Measurements from ENCODE around the gene BCL11A.
A peak's percentile ranks its signal among the peaks of the same experiment; 100 is the strongest.

BCL11A gene

DNA sequence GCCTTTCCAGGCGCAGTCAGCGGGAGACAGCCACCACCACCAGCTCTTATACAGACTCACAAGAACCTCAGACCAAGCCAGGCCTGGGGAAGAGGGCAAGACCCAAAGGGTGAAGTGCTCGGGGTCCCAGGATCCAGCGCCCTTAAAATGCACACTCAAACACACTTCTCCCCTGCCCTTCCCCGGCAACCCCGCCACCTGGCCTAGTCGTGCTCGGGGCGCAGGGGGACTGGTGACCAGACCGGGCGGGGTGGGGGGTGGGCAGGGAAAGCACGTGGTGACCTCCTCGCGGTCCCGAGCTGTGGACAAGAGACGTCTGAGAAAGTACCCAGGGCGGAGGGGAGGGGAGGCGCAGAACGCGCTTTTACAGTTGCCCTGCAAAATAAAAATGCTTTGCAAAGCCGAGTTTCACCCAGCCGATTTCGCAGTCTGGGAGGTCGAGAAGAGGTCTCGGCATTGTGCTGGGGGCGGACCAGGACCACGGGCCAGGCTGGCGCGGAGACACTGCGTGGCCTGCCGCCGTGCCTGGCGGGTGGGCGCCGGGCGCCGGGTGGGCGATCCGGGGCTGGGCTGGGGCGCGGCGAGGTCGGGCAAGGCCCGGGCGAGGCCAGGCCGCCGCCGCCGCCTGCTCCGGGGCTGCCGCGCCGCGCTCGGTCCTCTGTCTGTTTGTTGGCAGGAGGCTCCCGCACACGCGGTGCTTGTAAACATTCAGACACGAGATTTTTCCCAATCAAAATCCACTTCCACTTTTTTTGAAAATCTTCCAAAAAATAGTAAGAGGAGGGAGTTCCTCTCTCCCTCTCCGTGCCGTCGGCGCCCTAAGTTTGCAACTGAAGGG, 2.0 kb downstream of the BCL11A start:
- Histone ChIP-seq H3K9me3 (ENCODE audit: low read length) (no peaks in the 10 kb centered on the region), H3K4me3 (ENCODE audit: low read depth in 1 of 2, low read length in 2 of 2) (peak overlapping the region; percentile 63 to 81), H3K27me3 (ENCODE audit: control insufficient read depth in 1 of 2, insufficient read depth in 2 of 2, low read length in 2 of 2) (peaks cover 0 to 13% of the 10 kb centered on the region in 2 donors), H3K9ac (ENCODE audit: low read length) (no peak overlapping the region), H3K4me1 (ENCODE audit: insufficient read depth, low read length) (peaks cover 14% of the 10 kb centered on the region), H3K27ac (ENCODE audit: low read depth, low read length) (peak overlapping the region; percentile 89), H3K36me3 (ENCODE audit: insufficient read depth, low read length) (no peaks in the 10 kb centered on the region)

DNA sequence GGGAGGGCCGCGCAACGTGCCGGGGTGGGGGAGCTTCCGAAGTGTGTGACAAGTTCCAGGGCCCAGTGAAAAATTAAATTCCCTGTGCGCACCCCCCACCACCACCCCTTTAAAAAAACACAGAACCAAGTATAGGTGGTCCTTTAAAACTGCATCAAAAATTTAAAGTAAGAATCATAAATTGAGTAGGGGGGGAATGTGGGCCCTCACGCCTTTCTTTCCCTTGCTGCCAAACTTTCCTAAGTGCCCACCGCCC, 2.5 kb downstream of the BCL11A start:
- peaks cover 0 to 11% of the 10 kb centered on the region in 2 donors for H3K27me3 ChIP-seq (ENCODE audit: control insufficient read depth in 1 of 2, insufficient read depth in 2 of 2, low read length in 2 of 2)
- H3K4me1 ChIP-seq (ENCODE audit: insufficient read depth, low read length), result peaks cover 19% of the 10 kb centered on the region
- H3K9me3 ChIP-seq (ENCODE audit: low read length), result no peaks in the 10 kb centered on the region
- H3K4me3 ChIP-seq (ENCODE audit: low read depth in 1 of 2, low read length in 2 of 2), result peak overlapping the region; percentile 81 to 86
- H3K9ac ChIP-seq (ENCODE audit: low read length), result no peak overlapping the region
- H3K27ac ChIP-seq (ENCODE audit: low read depth, low read length), result peak overlapping the region; percentile 89
- no peaks in the 10 kb centered on the region for H3K36me3 ChIP-seq (ENCODE audit: insufficient read depth, low read length)

DNA sequence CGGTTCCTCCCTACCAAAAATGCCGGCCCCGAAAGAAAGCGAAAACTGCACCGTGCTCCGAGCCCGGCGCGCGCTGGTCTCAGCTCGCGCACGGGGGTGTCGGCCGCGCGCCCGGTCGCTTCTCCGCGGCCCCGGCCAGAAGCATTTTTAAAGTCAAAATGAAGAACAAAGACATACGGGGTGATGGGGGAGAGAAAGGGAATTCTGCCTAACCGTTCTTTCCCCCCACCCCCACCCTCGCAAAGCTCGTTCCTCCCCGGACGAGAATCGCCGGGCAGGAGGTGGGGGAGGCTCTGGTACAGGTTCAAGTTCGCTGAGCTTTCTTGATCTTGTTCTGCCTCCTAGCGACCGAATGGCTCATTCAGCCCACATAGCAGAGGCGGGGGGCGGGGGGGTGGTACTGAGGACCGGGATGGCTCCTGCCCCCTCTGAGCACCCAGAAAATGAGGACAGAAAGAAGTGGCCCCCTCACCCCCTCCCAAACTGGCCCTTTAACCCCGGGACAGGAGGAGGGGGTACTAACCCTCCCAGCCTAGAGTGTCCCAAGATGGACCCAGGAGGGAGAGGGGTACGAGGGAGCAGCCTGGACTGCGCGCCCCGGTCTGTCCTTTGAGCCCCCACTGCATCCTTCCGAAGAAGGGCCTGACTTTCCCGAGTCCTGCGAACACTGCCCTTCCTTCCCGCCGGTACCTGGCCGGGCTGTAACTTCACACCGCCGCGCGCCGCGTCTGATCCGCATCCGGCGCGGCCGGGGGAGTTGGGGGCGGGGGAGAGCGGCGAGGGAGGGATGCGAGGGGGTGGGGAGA, 3.1 kb downstream of the BCL11A start:
- H3K27me3 ChIP-seq (ENCODE audit: control insufficient read depth in 1 of 2, insufficient read depth in 2 of 2, low read length in 2 of 2), result peaks cover 0 to 11% of the 10 kb centered on the region in 2 donors
- peaks cover 24% of the 10 kb centered on the region for H3K4me1 ChIP-seq (ENCODE audit: insufficient read depth, low read length)
- H3K27ac ChIP-seq (ENCODE audit: low read depth, low read length), result peak overlapping the region; percentile 89
- H3K4me3 ChIP-seq (ENCODE audit: low read depth in 1 of 2, low read length in 2 of 2), result peak overlapping the region; percentile 81 to 86
- peak overlapping the region; percentile 16 for H3K9ac ChIP-seq (ENCODE audit: low read length)
- H3K36me3 ChIP-seq (ENCODE audit: insufficient read depth, low read length), result peaks cover 4% of the 10 kb centered on the region
- no peaks in the 10 kb centered on the region for H3K9me3 ChIP-seq (ENCODE audit: low read length)

DNA sequence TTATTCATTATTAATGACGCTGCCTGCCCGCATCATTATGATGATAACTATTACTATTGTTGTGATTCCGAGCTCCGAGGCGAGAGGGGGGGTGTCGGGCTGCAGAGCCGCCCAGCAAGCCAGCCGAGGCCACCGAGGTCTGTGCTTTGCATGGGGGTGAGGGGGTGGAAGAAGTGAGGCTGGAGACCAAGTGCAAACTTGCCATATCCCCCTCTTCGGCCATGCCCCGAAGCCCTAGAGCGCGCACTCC, 3.6 kb downstream of the BCL11A start:
- Histone ChIP-seq H3K27ac (ENCODE audit: low read depth, low read length) (peak overlapping the region; percentile 89), H3K27me3 (ENCODE audit: control insufficient read depth in 1 of 2, insufficient read depth in 2 of 2, low read length in 2 of 2) (peaks cover 0 to 11% of the 10 kb centered on the region in 2 donors), H3K9me3 (ENCODE audit: low read length) (no peaks in the 10 kb centered on the region), H3K4me3 (ENCODE audit: low read depth in 1 of 2, low read length in 2 of 2) (peak overlapping the region; percentile 81 to 86), H3K4me1 (ENCODE audit: insufficient read depth, low read length) (peaks cover 30% of the 10 kb centered on the region), H3K36me3 (ENCODE audit: insufficient read depth, low read length) (peaks cover 7% of the 10 kb centered on the region), H3K9ac (ENCODE audit: low read length) (peak overlapping the region; percentile 16)

DNA sequence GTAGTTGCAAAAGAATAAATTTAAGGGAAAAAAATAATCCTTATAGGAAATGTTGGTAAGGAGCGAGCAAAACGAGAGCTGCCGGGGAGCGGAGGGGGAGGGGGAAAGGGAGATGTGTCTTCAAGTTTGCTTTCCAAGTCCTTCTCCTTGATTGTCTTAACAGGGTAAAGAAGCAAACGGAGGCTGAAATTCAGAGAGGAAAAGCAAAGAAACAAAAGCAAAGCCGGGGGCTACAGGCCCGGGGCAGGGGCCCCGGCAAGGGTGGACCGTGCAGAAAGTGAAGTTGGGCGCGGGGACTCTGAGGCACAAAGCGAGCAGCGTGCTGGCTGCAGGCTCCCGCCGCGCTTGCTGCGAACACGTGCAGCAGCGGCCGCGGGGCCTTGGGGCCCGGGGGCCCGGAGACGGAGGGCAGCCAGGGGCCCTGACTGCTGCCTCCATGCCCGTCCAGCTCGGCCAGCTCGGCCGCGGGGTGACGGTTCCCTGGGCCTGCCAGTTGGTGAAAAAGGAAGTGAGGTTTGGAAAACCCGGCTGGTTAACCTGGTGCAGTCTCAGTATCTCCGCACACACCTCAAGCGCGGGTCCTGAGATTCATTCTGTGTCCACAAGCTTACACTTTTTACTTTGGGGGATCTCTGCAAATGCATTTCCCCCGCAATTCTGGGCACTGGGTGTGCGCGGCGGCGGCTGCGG, 4.1 kb downstream of the BCL11A start:
- Histone ChIP-seq H3K27me3 (ENCODE audit: control insufficient read depth in 1 of 2, insufficient read depth in 2 of 2, low read length in 2 of 2) (peaks cover 0 to 8% of the 10 kb centered on the region in 2 donors), H3K4me1 (ENCODE audit: insufficient read depth, low read length) (peaks cover 34% of the 10 kb centered on the region), H3K9ac (ENCODE audit: low read length) (peak overlapping the region; percentile 16), H3K27ac (ENCODE audit: low read depth, low read length) (peak overlapping the region; percentile 89), H3K9me3 (ENCODE audit: low read length) (no peaks in the 10 kb centered on the region), H3K36me3 (ENCODE audit: insufficient read depth, low read length) (peaks cover 7% of the 10 kb centered on the region), H3K4me3 (ENCODE audit: low read depth in 1 of 2, low read length in 2 of 2) (peak overlapping the region; percentile 81 to 86)

DNA sequence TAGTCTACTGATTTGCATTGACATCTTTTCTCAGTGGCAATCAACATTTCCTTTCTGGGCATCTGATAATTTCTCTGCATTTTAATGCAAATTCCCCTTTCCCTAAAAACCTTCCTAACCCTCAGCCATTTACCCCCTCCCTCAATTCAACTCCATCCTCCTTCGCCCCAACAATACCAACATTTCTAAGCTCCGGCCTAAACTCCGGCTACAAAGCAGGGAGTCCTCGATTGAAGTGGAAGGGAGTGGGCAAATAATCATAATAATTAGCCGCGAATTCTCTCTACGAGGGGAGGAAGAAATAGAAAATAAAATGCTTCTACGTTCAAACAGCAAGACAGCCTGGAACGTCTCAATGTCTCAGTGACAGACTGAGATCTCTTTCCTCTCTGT, 4.6 kb downstream of the BCL11A start:
- peaks cover 7% of the 10 kb centered on the region for H3K36me3 ChIP-seq (ENCODE audit: insufficient read depth, low read length)
- peak overlapping the region; percentile 89 for H3K27ac ChIP-seq (ENCODE audit: low read depth, low read length)
- H3K9me3 ChIP-seq (ENCODE audit: low read length), result no peaks in the 10 kb centered on the region
- H3K4me1 ChIP-seq (ENCODE audit: insufficient read depth, low read length), result peaks cover 37% of the 10 kb centered on the region
- H3K27me3 ChIP-seq (ENCODE audit: control insufficient read depth in 1 of 2, insufficient read depth in 2 of 2, low read length in 2 of 2), result peaks cover 0 to 5% of the 10 kb centered on the region in 2 donors
- H3K9ac ChIP-seq (ENCODE audit: low read length), result peak overlapping the region; percentile 16
- H3K4me3 ChIP-seq (ENCODE audit: low read depth in 1 of 2, low read length in 2 of 2), result peak overlapping the region; percentile 81 to 86

DNA sequence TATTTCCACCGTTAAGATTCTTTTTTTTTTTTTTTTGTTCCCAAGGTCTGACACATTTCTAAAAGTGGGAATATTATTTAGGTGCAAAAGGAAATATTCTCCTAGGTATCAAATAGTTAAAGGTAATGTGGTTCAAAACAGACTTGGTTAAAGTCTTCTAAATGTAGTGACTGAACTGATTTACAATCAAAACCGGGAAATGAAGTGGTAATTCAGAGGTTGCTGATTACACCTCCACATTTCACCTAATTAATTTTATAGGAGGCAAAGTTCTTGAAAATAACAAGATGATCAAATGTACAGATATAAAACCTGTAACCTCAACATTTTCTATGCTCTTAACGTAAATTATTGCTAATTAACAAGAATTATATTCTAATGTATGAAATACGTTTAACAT, 5.1 kb downstream of the BCL11A start:
- Histone ChIP-seq H3K4me3 (ENCODE audit: low read depth in 1 of 2, low read length in 2 of 2) (peak overlapping the region; percentile 81 to 86), H3K36me3 (ENCODE audit: insufficient read depth, low read length) (peaks cover 7% of the 10 kb centered on the region), H3K9me3 (ENCODE audit: low read length) (no peaks in the 10 kb centered on the region), H3K27ac (ENCODE audit: low read depth, low read length) (peak overlapping the region; percentile 89), H3K4me1 (ENCODE audit: insufficient read depth, low read length) (peaks cover 37% of the 10 kb centered on the region), H3K9ac (ENCODE audit: low read length) (peak overlapping the region; percentile 16), H3K27me3 (ENCODE audit: control insufficient read depth in 1 of 2, insufficient read depth in 2 of 2, low read length in 2 of 2) (peaks cover 0 to 5% of the 10 kb centered on the region in 2 donors)

DNA sequence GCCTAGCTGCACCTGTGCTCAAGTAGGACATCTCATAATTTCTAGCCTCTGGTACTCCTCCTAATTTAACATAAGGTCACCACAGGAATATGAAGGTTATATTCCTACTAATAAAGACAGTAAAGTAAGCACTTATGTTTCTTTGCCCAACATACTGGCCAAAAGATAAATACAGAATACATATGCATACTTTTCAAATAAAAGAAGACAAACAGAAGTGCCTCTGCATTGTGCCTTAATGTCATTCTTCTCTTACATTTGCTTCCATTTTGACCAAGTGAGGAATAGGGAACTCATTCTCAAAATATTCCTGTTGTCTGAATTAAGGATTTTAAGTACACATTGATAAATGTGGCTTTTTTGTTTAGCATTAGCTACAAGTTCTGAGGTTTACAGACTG, 5.6 kb downstream of the BCL11A start:
- peaks cover 0 to 5% of the 10 kb centered on the region in 2 donors for H3K27me3 ChIP-seq (ENCODE audit: control insufficient read depth in 1 of 2, insufficient read depth in 2 of 2, low read length in 2 of 2)
- H3K9ac ChIP-seq (ENCODE audit: low read length), result no peak overlapping the region
- H3K36me3 ChIP-seq (ENCODE audit: insufficient read depth, low read length), result peaks cover 7% of the 10 kb centered on the region
- H3K9me3 ChIP-seq (ENCODE audit: low read length), result no peaks in the 10 kb centered on the region
- no peak overlapping the region for H3K27ac ChIP-seq (ENCODE audit: low read depth, low read length)
- H3K4me3 ChIP-seq (ENCODE audit: low read depth in 1 of 2, low read length in 2 of 2), result no peak overlapping the region
- peaks cover 37% of the 10 kb centered on the region for H3K4me1 ChIP-seq (ENCODE audit: insufficient read depth, low read length)

DNA sequence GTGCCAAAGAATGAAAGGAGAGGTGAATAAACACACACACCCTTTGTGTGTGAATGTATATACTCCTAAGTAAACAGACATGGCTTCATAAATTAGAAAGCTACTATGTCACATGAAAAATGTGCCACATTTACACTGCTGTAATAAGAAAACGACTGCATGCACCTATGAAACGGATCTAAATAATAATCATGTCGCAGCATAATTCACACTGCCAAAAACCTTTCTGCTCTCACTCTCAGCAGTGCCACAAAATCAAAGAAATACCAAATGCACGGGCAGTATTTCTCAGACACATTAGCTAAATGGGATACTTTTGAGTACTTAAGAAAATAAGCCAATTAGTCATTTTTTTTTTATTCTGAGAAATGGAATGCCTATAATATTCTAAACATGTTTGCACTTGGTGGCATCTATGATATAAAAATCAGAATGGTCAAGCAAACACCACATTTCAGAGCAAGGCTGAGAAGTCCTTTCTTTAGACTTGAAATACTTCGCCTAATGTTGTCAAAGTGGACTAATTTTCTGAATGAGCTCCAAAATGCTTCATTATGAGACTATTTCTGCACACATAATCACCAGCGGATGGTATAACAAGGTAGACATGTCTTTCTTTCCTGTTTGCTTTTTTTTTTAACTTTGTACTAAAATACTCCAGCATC, 6.6 kb downstream of the BCL11A start:
- no peak overlapping the region for H3K4me3 ChIP-seq (ENCODE audit: low read depth in 1 of 2, low read length in 2 of 2)
- H3K9ac ChIP-seq (ENCODE audit: low read length), result peak overlapping the region; percentile 25
- no peaks in the 10 kb centered on the region for H3K9me3 ChIP-seq (ENCODE audit: low read length)
- peaks cover 7% of the 10 kb centered on the region for H3K36me3 ChIP-seq (ENCODE audit: insufficient read depth, low read length)
- H3K27me3 ChIP-seq (ENCODE audit: control insufficient read depth in 1 of 2, insufficient read depth in 2 of 2, low read length in 2 of 2), result no peaks in the 10 kb centered on the region
- H3K27ac ChIP-seq (ENCODE audit: low read depth, low read length), result peak overlapping the region; percentile 63
- H3K4me1 ChIP-seq (ENCODE audit: insufficient read depth, low read length), result peaks cover 37% of the 10 kb centered on the region

DNA sequence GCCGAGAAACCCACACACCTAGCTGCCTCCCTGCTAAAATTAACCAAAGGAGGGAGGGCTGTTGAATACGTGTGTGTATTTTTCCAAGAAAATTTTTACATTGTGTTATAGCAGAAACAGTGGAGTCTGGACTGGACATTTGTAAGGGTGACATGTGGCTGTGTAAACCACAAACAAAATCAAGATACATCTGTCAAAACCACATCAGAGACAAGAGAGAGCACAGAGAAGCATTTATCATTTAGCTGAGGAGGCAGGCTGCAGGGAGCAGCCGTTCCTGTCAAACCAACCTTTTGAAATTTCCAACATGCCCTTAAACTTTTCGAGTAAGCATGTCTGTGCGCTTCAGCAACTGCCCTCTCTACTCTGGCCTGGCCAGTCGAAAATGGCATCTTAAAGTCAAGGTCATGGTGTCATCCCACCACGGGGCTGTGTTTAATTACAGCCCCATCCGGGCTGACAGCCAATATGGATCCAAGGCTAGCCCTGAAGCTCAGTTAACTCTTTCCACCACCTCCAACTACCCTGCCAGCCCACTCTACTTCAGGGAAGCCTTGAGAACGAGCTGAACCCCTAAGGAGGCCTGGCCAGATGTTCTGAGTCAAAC, 8.4 kb downstream of the BCL11A start:
- Histone ChIP-seq H3K4me1 (ENCODE audit: insufficient read depth, low read length) (peaks cover 51% of the 10 kb centered on the region), H3K9me3 (ENCODE audit: low read length) (no peaks in the 10 kb centered on the region), H3K27ac (ENCODE audit: low read depth, low read length) (peak overlapping the region; percentile 39), H3K4me3 (ENCODE audit: low read depth in 1 of 2, low read length in 2 of 2) (peak overlapping the region in 1 of 2 donors; percentile 4), H3K27me3 (ENCODE audit: control insufficient read depth in 1 of 2, insufficient read depth in 2 of 2, low read length in 2 of 2) (no peaks in the 10 kb centered on the region), H3K9ac (ENCODE audit: low read length) (peak overlapping the region; percentile 25), H3K36me3 (ENCODE audit: insufficient read depth, low read length) (peaks cover 7% of the 10 kb centered on the region)

DNA sequence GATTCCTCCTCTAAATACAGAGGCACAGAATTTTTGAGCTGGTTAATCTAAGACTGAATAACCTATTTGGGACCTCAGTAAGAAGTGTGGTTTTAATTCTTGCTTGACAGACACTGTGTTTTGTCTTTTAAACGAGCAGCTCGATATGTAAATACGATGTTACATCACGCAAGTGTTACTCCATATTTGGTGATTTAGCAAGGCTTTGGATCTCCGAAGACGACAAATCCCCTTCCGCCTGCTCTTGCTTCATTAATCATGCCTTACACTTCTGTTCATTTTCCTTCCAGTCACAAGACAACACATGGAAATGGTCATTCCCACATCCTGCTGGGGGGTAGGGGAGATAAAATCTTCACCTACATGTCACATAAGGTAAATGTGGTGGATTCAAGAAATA, 9.4 kb downstream of the BCL11A start:
- peak overlapping the region; percentile 25 for H3K9ac ChIP-seq (ENCODE audit: low read length)
- peak overlapping the region; percentile 57 for H3K27ac ChIP-seq (ENCODE audit: low read depth, low read length)
- H3K27me3 ChIP-seq (ENCODE audit: control insufficient read depth in 1 of 2, insufficient read depth in 2 of 2, low read length in 2 of 2), result no peaks in the 10 kb centered on the region

More for the DNA sequence above, 9.4 kb downstream of the BCL11A start:
- no peaks in the 10 kb centered on the region for H3K9me3 ChIP-seq (ENCODE audit: low read length)
- H3K4me3 ChIP-seq (ENCODE audit: low read depth in 1 of 2, low read length in 2 of 2), result no peak overlapping the region
- H3K4me1 ChIP-seq (ENCODE audit: insufficient read depth, low read length), result peaks cover 60% of the 10 kb centered on the region
- peaks cover 7% of the 10 kb centered on the region for H3K36me3 ChIP-seq (ENCODE audit: insufficient read depth, low read length)

Measured in muscle layer of colon (tissue), 2 donors.